Right lobe of liver (tissue), 4 donors: ENCODE results near the gene GOLGA8H.
A peak's percentile ranks its signal among the peaks of the same experiment; 100 is the strongest.
"Not testable (repeated sequence)": the region's sequence is repeated elsewhere in the genome, so short reads cannot be mapped to it uniquely, and the experiment has no call there.

Source experiments
- POLR2A ChIP-seq: fragments of 450-650 bp; IDR thresholded peaks from one replicate; pipeline ENCODE4 v1.6.1; 2017; ENCODE audit warnings: antibody characterized with exemption, mild to moderate bottlenecking
- TF ChIP-seq, protein P1 (sequence below), 4 donors: fragments of 200-600 bp in 3 of 4; fragments of 450-650 bp in 1 of 4; IDR thresholded peaks; one replicate each; pipeline versions ENCODE4 v1.5.1 to v1.8.0; 2016 to 2022; ENCODE audit warnings: antibody characterized with exemption in 4 of 4, mild to moderate bottlenecking in 2 of 4
- donor health status: DM: no; HTN: no; CAD: no.
- donor health status: DM: no; HTN: no; CAD: no.
- donor health status: DM: no; HTN: yes; CAD: no.

DNA sequence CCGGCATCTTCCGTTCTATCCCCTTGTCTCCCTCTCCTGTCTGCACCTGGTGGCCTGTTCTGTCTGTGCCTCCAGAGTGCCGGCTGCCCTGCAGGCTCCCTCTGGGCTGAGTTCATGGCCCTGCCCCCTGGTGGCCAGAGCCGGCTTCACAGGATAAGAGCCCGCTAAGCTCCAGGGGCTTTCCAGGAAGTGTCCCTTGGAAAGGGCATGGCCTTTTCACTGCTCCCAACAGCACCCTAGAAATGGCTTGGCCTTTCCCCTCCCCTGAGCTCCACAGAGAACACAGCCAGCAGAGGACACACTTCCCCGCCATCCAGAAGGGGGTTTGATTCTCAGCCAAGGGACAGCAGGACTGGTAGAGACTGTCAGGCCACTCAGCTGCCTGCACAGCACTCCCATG is 36.9 kb upstream of the GOLGA8H start:
- TF ChIP-seq, protein P1, sequence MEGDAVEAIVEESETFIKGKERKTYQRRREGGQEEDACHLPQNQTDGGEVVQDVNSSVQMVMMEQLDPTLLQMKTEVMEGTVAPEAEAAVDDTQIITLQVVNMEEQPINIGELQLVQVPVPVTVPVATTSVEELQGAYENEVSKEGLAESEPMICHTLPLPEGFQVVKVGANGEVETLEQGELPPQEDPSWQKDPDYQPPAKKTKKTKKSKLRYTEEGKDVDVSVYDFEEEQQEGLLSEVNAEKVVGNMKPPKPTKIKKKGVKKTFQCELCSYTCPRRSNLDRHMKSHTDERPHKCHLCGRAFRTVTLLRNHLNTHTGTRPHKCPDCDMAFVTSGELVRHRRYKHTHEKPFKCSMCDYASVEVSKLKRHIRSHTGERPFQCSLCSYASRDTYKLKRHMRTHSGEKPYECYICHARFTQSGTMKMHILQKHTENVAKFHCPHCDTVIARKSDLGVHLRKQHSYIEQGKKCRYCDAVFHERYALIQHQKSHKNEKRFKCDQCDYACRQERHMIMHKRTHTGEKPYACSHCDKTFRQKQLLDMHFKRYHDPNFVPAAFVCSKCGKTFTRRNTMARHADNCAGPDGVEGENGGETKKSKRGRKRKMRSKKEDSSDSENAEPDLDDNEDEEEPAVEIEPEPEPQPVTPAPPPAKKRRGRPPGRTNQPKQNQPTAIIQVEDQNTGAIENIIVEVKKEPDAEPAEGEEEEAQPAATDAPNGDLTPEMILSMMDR (IDR thresholded peaks at IDR 0.05), result peak in 1 of 4 donors; percentile 40
- not testable (repeated sequence) for TF ChIP-seq POLR2A
